Measurements from ENCODE around the gene DDIT3.

DNA sequence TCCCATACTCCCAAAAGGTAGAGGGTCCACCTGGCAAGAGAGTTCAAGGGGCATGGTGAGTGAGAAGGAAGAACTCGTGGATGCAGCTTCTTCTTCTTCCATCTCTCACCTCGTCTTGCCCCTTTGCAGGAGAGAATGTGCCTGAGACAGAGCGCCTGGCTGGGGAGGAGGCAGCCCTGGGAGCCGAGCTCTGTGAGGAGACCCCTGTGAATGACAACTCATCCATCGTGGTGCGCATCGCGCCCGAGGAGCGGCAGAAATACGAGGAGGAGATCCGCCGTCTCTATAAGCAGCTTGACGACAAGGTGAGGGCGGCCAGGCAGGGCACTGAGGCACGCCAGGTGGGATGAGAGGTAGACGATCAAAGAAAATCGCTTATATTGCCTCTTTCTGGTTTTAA, 49.5 kb upstream of the DDIT3 start:
- TF ChIP-seq, protein P1, sequence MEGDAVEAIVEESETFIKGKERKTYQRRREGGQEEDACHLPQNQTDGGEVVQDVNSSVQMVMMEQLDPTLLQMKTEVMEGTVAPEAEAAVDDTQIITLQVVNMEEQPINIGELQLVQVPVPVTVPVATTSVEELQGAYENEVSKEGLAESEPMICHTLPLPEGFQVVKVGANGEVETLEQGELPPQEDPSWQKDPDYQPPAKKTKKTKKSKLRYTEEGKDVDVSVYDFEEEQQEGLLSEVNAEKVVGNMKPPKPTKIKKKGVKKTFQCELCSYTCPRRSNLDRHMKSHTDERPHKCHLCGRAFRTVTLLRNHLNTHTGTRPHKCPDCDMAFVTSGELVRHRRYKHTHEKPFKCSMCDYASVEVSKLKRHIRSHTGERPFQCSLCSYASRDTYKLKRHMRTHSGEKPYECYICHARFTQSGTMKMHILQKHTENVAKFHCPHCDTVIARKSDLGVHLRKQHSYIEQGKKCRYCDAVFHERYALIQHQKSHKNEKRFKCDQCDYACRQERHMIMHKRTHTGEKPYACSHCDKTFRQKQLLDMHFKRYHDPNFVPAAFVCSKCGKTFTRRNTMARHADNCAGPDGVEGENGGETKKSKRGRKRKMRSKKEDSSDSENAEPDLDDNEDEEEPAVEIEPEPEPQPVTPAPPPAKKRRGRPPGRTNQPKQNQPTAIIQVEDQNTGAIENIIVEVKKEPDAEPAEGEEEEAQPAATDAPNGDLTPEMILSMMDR (IDR thresholded peaks at IDR 0.05): no peak
- TF ChIP-seq POLR2A (IDR thresholded peaks at IDR 0.05): no peak

Measured in heart left ventricle (tissue), 13 donors.